ENCODE data around the gene CRMP1. TPM values are rescaled to one million over a fixed set of nuclear protein-coding genes. Genes with fewer than 3 reads are reported as not detected.

The CRMP1 gene
- total and polyA plus RNA-seq, 2 of the 8 experiments (the other 6 are each of a cell fraction or from before 2014, with no cell fraction given), result 120 to 131 TPM

DNA sequence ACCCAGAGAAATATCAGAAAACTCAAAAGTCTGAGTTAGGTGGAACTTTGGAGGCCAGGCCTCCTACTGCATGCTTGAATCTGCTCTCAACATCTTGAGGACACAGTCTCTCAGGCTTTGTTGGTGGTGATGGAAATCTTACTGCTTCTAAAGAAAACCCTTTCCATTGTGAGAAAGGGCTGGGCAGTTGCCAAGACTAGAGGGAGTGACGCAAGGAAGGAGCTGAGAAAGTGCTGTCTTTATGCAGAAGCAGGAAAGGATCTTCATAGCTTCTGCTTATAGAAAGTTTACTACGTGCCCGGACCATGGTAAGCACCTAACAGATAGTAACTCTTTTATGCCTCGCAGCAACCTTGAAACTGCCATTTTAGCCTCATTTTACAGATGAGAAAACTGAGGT, 2.4 kb upstream of the CRMP1 start:
- no peak for TF ChIP-seq SAP30 (IDR thresholded peaks at IDR 0.05; ENCODE audit: insufficient read depth, insufficient replicate concordance, low read length)
- no peaks in the 10 kb centered on the region for H3K79me2 ChIP-seq (ENCODE audit: control insufficient read depth in 1 of 2, insufficient read depth in 2 of 2, low read length in 2 of 2)
- no peak overlapping the region for H4K91ac ChIP-seq (replicated peaks; ENCODE audit: insufficient read length, low read length)
- no peak overlapping the region for H3K56ac ChIP-seq (replicated peaks; ENCODE audit: insufficient read length, low read depth, low read length)
- no peak overlapping the region for H3K4ac ChIP-seq (replicated peaks; ENCODE audit: insufficient read length, low read depth, low read length)
- H3K18ac ChIP-seq (ENCODE audit: extremely low read depth, low read length), result no peak overlapping the region
- H3K27ac ChIP-seq (ENCODE audit: low read depth, low read length), result no peak overlapping the region
- WGBS, 2 experiments (ENCODE audit: extremely low coverage in 1 of 2, insufficient coverage in 1 of 2, insufficient read length in 1 of 2, insufficient replicate concordance in 2 of 2, low coverage in 1 of 2, low lambda C conversion rate in 2 of 2, missing lambda C conversion rate in 1 of 2), result 83% methylated on average over 4 of the region's 4 CpGs; no CpG with 5 or more reads in 1 of the 2 experiments
- no peak overlapping the region for H2BK20ac ChIP-seq (ENCODE audit: low read length)
- no peak overlapping the region for H2AFZ ChIP-seq (ENCODE audit: low read length)
- peaks cover 10 to 17% of the 10 kb centered on the region in 2 experiments for H4K20me1 ChIP-seq (replicated peaks in 1 of 2; ENCODE audit: control insufficient read depth in 1 of 2, insufficient read depth in 2 of 2, low read length in 2 of 2)
- CTCF ChIA-PET (ENCODE audit: partially characterized antibody), result interaction anchor here (1.2 kb wide), 1 partner anchor 61 kb away, joined by 3 read pairs; no protein-coding TSS in a partner anchor
- no peak overlapping the region for H2BK15ac ChIP-seq (ENCODE audit: low read length)
- H3K79me1 ChIP-seq (ENCODE audit: low read depth, low read length), result no peaks in the 10 kb centered on the region
- H3K27me3 ChIP-seq (replicated peaks in 1 of 4; ENCODE audit: control insufficient read depth in 3 of 4, extremely low read depth in 1 of 4, insufficient read depth in 3 of 4, low read length in 3 of 4), result peaks cover 27 to 71% (median 58%) of the 10 kb centered on the region in 4 experiments
- H3K14ac ChIP-seq (ENCODE audit: insufficient read length), result no peak overlapping the region
- peaks cover 3 to 5% of the 10 kb centered on the region in 2 experiments; a peak in 2 of 4 replicates for H3K9me3 ChIP-seq (ENCODE audit: insufficient read depth in 2 of 2, low read depth in 1 of 2, low read length in 1 of 2)
- H2BK12ac ChIP-seq (ENCODE audit: low read depth, low read length), result no peak overlapping the region
- H3K36me3 ChIP-seq (ENCODE audit: control insufficient read depth in 2 of 4, insufficient read depth in 4 of 4, low read length in 3 of 4), result no peaks in the 10 kb centered on the region
- no peak overlapping the region for H2BK120ac ChIP-seq (replicated peaks; ENCODE audit: low read depth, low read length)
- no peak overlapping the region for H3K4me2 ChIP-seq (ENCODE audit: insufficient read depth in 1 of 2, low read depth in 2 of 2, low read length in 2 of 2)
- H3K23me2 ChIP-seq (ENCODE audit: low read depth, low read length), result peaks cover 15% of the 10 kb centered on the region
- H4K8ac ChIP-seq (ENCODE audit: extremely low read depth, insufficient read depth, low read length), result no peak overlapping the region
- no peak overlapping the region for H2BK5ac ChIP-seq (ENCODE audit: low read depth, low read length)
- H3K9ac ChIP-seq (replicated peaks in 1 of 4; ENCODE audit: extremely low read depth in 1 of 4, low read depth in 3 of 4, low read length in 3 of 4), result no peak overlapping the region
- H3K23ac ChIP-seq (ENCODE audit: insufficient read length), result no peak overlapping the region
- H3K4me3 ChIP-seq (ENCODE audit: extremely low read depth in 1 of 4, insufficient read depth in 2 of 4, low read depth in 3 of 4, low read length in 4 of 4), result no peak overlapping the region
- H4K5ac ChIP-seq (ENCODE audit: insufficient read length, low read depth, low read length), result no peak overlapping the region
- no peak for FAIRE-seq
- no peak for DNase-seq (ENCODE audit: low read depth in 1 of 2, low spot score in 2 of 2)
- POLR2A ChIA-PET (ENCODE audit: partially characterized antibody), result no interaction called here
- H3K4me1 ChIP-seq (replicated peaks in 1 of 4; ENCODE audit: control insufficient read depth in 3 of 4, insufficient read depth in 4 of 4, low read length in 3 of 4), result peaks cover 3 to 22% (median 12%) of the 10 kb centered on the region in 4 experiments; a peak in 6 of 7 replicates
- H2AK5ac ChIP-seq (ENCODE audit: low read depth, low read length), result no peak overlapping the region

Data from H1 (cell line).